Measurements from ENCODE around the gene DCUN1D1.
A peak's percentile ranks its signal among the peaks of the same experiment; 100 is the strongest.

The DCUN1D1 gene

DNA sequence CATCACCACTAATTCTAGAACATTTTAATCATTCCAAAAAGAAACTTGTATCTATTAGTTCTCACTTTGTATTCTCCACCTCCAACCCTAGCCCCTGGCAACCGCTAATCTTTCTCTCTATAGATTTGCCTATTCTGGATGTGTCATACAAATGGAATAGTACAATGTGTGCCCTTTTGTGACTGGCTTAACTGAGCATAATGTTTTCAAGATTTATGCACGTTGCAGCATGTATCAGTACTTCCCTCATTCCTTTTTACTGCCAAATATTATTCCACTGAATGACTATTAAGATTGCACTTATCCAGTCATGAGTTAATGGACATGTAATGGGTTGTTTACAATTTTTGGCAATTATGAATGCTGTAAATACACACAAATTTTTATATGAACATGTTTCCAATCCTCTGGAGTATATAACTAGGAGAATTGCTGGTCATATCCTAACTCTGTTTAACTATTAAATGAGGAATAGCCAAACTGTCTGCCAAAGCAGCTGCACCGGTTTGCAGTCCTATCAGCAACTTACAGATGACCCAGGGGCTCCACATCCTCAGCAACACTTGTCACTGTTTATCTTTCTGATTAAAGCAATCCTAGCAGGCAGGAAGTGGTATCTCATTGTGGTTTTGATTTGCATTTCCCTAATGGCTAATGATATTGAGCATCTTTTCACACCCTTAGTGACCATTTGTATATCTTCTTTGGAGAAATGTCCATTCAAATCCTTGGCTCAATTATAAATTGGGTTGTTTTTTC is 42.9 kb downstream of the DCUN1D1 start:
- Histone ChIP-seq H3K23ac (ENCODE audit: low read length) (no peak overlapping the region), H3K79me1 (ENCODE audit: low read length) (no peaks in the 10 kb centered on the region), H2BK5ac (ENCODE audit: low read length) (peak overlapping the region; percentile 89), H3K9ac (ENCODE audit: low read length) (peak overlapping the region; percentile 33), H3K56ac (ENCODE audit: low read length) (no peak overlapping the region), H4K8ac (ENCODE audit: low read depth, low read length) (no peak overlapping the region), H3K18ac (ENCODE audit: low read length) (no peak overlapping the region), H3K27me3 (ENCODE audit: insufficient read depth, low read length, poor library complexity) (no peaks in the 10 kb centered on the region), H3K4ac (ENCODE audit: low read depth, low read length) (no peak overlapping the region), H3K27ac (ENCODE audit: low read depth, low read length) (no peak overlapping the region), H2BK120ac (ENCODE audit: low read depth, low read length) (no peak overlapping the region), H2BK15ac (replicated peaks; ENCODE audit: low read depth) (no peak overlapping the region), H2AK5ac (ENCODE audit: low read length) (no peak overlapping the region), H3K36me3 (ENCODE audit: control insufficient read depth, insufficient read depth, low read length) (no peaks in the 10 kb centered on the region), H4K5ac (ENCODE audit: low read length) (no peak overlapping the region), H3K79me2 (ENCODE audit: control insufficient read depth, insufficient read depth, low read length) (no peaks in the 10 kb centered on the region), H3K4me3 (ENCODE audit: low read length) (no peak overlapping the region), H3K4me1 (ENCODE audit: control insufficient read depth, low read depth, low read length) (peaks cover 15% of the 10 kb centered on the region), H3K4me2 (ENCODE audit: low read length) (no peak overlapping the region)
- peak; percentile 88 for DNase-seq
- WGBS (ENCODE audit: extremely low coverage, insufficient coverage, low lambda C conversion rate) = no CpG with 5 or more reads among the region's 3 CpGs

DNA sequence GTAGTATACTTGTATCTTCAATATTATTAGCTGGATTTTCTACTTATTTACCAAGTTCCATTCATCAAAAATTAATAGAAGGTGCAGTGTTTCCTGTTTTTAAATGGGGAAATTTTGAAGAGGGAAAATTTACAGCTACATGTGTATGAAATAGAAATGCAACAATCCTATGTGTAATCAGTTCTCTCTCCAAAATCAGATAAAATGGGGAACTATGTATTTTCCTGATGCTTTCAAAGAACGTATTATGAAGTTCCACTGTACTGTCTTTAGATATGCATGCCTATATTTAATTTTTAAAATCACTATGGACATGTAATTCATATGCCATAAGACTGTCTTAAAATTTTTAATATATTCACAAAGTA is 43.4 kb downstream of the DCUN1D1 start:
- H3K9ac ChIP-seq (ENCODE audit: low read length) = no peak overlapping the region
- H3K36me3 ChIP-seq (ENCODE audit: control insufficient read depth, insufficient read depth, low read length) = no peaks in the 10 kb centered on the region
- peaks cover 15% of the 10 kb centered on the region for H3K4me1 ChIP-seq (ENCODE audit: control insufficient read depth, low read depth, low read length)
- no peak overlapping the region for H2BK15ac ChIP-seq (replicated peaks; ENCODE audit: low read depth)
- H3K4ac ChIP-seq (ENCODE audit: low read depth, low read length) = no peak overlapping the region
- no CpG with 5 or more reads among the region's 1 CpG for WGBS (ENCODE audit: extremely low coverage, insufficient coverage, low lambda C conversion rate)
- no peak overlapping the region for H4K8ac ChIP-seq (ENCODE audit: low read depth, low read length)
- no peak overlapping the region for H3K23ac ChIP-seq (ENCODE audit: low read length)
- no peak overlapping the region for H2BK120ac ChIP-seq (ENCODE audit: low read depth, low read length)
- DNase-seq = no peak
- no peak overlapping the region for H3K4me2 ChIP-seq (ENCODE audit: low read length)
- H3K27ac ChIP-seq (ENCODE audit: low read depth, low read length) = no peak overlapping the region
- no peak overlapping the region for H3K18ac ChIP-seq (ENCODE audit: low read length)
- no peaks in the 10 kb centered on the region for H3K79me1 ChIP-seq (ENCODE audit: low read length)
- no peaks in the 10 kb centered on the region for H3K27me3 ChIP-seq (ENCODE audit: insufficient read depth, low read length, poor library complexity)
- H2BK5ac ChIP-seq (ENCODE audit: low read length) = no peak overlapping the region
- no peaks in the 10 kb centered on the region for H3K79me2 ChIP-seq (ENCODE audit: control insufficient read depth, insufficient read depth, low read length)
- H2AK5ac ChIP-seq (ENCODE audit: low read length) = no peak overlapping the region
- H4K5ac ChIP-seq (ENCODE audit: low read length) = no peak overlapping the region
- H3K4me3 ChIP-seq (ENCODE audit: low read length) = no peak overlapping the region
- H3K56ac ChIP-seq (ENCODE audit: low read length) = no peak overlapping the region

DNA sequence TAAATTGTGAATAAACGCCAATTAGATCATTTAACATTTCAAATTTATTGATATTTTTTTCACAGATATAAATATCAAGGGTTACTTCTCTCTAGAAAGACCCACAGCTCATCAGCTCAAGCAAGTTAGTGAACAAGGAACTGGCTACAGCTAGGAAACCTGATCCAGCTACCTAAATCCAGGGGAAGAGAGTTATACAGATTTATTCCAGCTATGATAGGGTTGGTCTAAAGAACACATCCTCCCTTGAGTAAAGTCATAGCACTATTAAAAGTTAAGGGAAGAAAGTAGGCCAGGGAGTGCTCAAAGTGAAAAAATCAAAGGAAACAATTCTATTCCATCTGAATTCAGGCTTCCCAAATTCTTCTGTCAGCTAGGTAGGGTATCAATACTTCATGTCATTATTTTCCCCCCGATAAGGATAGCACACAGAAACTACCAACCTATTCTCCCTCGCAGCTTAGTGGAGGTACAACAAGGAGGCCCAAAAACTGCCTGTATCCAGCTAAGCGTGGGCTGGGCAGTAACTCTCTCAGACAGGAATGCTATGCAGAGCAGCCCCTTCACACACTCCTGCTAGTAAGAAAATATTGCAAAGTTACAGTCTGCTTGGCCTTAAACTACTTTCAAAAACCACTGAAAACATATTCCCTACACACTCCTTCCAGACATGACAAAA is 44.0 kb downstream of the DCUN1D1 start:
- H3K4ac ChIP-seq (ENCODE audit: low read depth, low read length) = no peak overlapping the region
- H3K4me1 ChIP-seq (ENCODE audit: control insufficient read depth, low read depth, low read length) = peaks cover 15% of the 10 kb centered on the region
- H2BK120ac ChIP-seq (ENCODE audit: low read depth, low read length) = no peak overlapping the region
- H4K5ac ChIP-seq (ENCODE audit: low read length) = no peak overlapping the region
- no CpG with 5 or more reads among the region's 4 CpGs for WGBS (ENCODE audit: extremely low coverage, insufficient coverage, low lambda C conversion rate)
- no peak overlapping the region for H4K8ac ChIP-seq (ENCODE audit: low read depth, low read length)
- H3K4me2 ChIP-seq (ENCODE audit: low read length) = no peak overlapping the region
- H2BK15ac ChIP-seq (replicated peaks; ENCODE audit: low read depth) = peak overlapping the region; percentile 36
- H3K9ac ChIP-seq (ENCODE audit: low read length) = peak overlapping the region; percentile 21
- no peak overlapping the region for H3K27ac ChIP-seq (ENCODE audit: low read depth, low read length)
- no peaks in the 10 kb centered on the region for H3K79me1 ChIP-seq (ENCODE audit: low read length)
- H3K56ac ChIP-seq (ENCODE audit: low read length) = peak overlapping the region; percentile 77
- no peaks in the 10 kb centered on the region for H3K79me2 ChIP-seq (ENCODE audit: control insufficient read depth, insufficient read depth, low read length)
- peak; percentile 37 for DNase-seq
- H3K36me3 ChIP-seq (ENCODE audit: control insufficient read depth, insufficient read depth, low read length) = no peaks in the 10 kb centered on the region
- peak overlapping the region; percentile 65 for H3K18ac ChIP-seq (ENCODE audit: low read length)
- peak overlapping the region; percentile 94 for H2BK5ac ChIP-seq (ENCODE audit: low read length)
- peak overlapping the region; percentile 79 for H2AK5ac ChIP-seq (ENCODE audit: low read length)
- H3K4me3 ChIP-seq (ENCODE audit: low read length) = no peak overlapping the region
- H3K23ac ChIP-seq (ENCODE audit: low read length) = no peak overlapping the region
- H3K27me3 ChIP-seq (ENCODE audit: insufficient read depth, low read length, poor library complexity) = no peaks in the 10 kb centered on the region

DNA sequence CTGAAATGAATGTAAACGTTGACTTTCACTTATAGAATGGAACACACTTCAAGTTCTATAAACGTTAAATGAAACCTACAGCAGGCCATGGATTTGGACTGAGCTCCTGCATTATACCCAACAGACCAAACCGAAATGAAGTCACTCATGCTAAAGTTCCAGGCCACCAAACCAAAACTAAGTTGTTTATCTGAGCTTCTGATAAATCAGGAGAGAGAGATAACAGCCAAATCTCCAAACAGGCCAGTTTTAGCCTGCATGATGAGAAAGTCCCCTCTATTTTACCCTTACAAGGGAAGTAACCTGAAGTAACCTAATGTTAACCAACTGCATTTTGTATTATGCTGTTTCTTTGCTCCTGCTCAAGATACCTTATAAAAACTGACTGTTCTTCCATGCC is 44.5 kb downstream of the DCUN1D1 start:
- Histone ChIP-seq H3K79me2 (ENCODE audit: control insufficient read depth, insufficient read depth, low read length) (no peaks in the 10 kb centered on the region), H3K23ac (ENCODE audit: low read length) (no peak overlapping the region), H3K36me3 (ENCODE audit: control insufficient read depth, insufficient read depth, low read length) (no peaks in the 10 kb centered on the region), H3K18ac (ENCODE audit: low read length) (no peak overlapping the region), H3K4me1 (ENCODE audit: control insufficient read depth, low read depth, low read length) (peaks cover 15% of the 10 kb centered on the region), H4K8ac (ENCODE audit: low read depth, low read length) (no peak overlapping the region), H3K56ac (ENCODE audit: low read length) (peak overlapping the region; percentile 77), H2BK15ac (replicated peaks; ENCODE audit: low read depth) (no peak overlapping the region), H3K4ac (ENCODE audit: low read depth, low read length) (no peak overlapping the region), H2AK5ac (ENCODE audit: low read length) (no peak overlapping the region), H3K9ac (ENCODE audit: low read length) (no peak overlapping the region), H3K4me2 (ENCODE audit: low read length) (no peak overlapping the region), H2BK120ac (ENCODE audit: low read depth, low read length) (no peak overlapping the region), H2BK5ac (ENCODE audit: low read length) (no peak overlapping the region), H4K5ac (ENCODE audit: low read length) (no peak overlapping the region), H3K4me3 (ENCODE audit: low read length) (no peak overlapping the region), H3K79me1 (ENCODE audit: low read length) (no peaks in the 10 kb centered on the region), H3K27me3 (ENCODE audit: insufficient read depth, low read length, poor library complexity) (no peaks in the 10 kb centered on the region), H3K27ac (ENCODE audit: low read depth, low read length) (no peak overlapping the region)
- DNase-seq = peak; percentile 84
- WGBS (ENCODE audit: extremely low coverage, insufficient coverage, low lambda C conversion rate) = no CpG with 5 or more reads among the region's 3 CpGs

DNA sequence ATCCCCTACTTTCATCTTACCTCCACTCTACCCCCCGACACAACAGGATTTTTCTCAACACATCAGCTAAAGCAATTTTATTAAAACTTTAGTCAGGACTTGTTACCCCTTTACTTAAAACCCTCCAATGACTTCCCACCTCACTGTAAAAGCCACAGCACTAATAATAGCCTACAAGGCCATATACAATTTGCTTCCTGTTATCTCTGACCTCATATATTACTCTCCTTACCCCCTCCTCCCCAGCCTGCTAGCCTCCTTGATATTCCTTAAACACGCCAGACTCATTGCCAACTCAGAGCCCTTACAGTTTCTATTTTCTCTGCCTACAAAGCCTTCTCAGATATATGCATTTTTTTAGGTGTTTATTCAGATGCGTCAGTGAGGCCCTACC is 54.4 kb downstream of the DCUN1D1 start:
- Histone ChIP-seq H3K23ac (ENCODE audit: low read length) (no peak overlapping the region), H4K5ac (ENCODE audit: low read length) (no peak overlapping the region), H3K36me3 (ENCODE audit: control insufficient read depth, insufficient read depth, low read length) (no peaks in the 10 kb centered on the region), H2BK15ac (replicated peaks; ENCODE audit: low read depth) (no peak overlapping the region), H3K9ac (ENCODE audit: low read length) (no peak overlapping the region), H3K4me2 (ENCODE audit: low read length) (no peak overlapping the region), H3K79me1 (ENCODE audit: low read length) (no peaks in the 10 kb centered on the region), H3K27ac (ENCODE audit: low read depth, low read length) (no peak overlapping the region), H2BK120ac (ENCODE audit: low read depth, low read length) (no peak overlapping the region), H3K4me1 (ENCODE audit: control insufficient read depth, low read depth, low read length) (no peaks in the 10 kb centered on the region), H4K8ac (ENCODE audit: low read depth, low read length) (no peak overlapping the region), H3K18ac (ENCODE audit: low read length) (no peak overlapping the region), H3K4me3 (ENCODE audit: low read length) (no peak overlapping the region), H3K4ac (ENCODE audit: low read depth, low read length) (no peak overlapping the region), H3K79me2 (ENCODE audit: control insufficient read depth, insufficient read depth, low read length) (no peaks in the 10 kb centered on the region), H3K56ac (ENCODE audit: low read length) (no peak overlapping the region), H3K27me3 (ENCODE audit: insufficient read depth, low read length, poor library complexity) (no peaks in the 10 kb centered on the region), H2BK5ac (ENCODE audit: low read length) (no peak overlapping the region), H2AK5ac (ENCODE audit: low read length) (no peak overlapping the region)
- DNase-seq = no peak
- no CpG with 5 or more reads among the region's 3 CpGs for WGBS (ENCODE audit: extremely low coverage, insufficient coverage, low lambda C conversion rate)
